ENCODE data around the gene LOC101059915.

The LOC101059915 gene

DNA sequence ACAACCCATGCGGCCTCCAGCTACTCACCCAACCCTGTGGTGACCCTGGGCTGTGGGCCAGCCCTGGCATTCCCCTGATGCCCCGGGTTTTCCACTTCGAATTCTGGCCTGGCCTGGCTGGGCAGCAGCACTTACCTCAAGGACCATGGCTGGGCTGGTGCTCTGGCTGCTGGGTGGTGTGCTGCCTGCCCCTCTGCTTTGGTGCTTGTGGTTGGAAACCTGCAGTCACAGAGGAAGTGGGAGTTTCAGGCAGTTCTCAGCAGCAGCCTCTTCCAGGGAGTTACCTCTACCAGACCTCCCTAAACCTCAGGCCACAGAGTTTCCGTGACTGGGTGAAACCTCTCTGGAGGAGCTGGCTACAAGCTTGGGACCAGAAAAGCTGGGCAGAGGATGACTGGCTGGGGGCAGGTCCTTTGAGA lies 49.0 kb upstream of the LOC101059915 start, which contains the start of gene CXCR3 (continued):
- no peak for TF ChIP-seq RUNX3 (IDR thresholded peaks at IDR 0.05; ENCODE audit: low read length)
- TF ChIP-seq, protein P1, sequence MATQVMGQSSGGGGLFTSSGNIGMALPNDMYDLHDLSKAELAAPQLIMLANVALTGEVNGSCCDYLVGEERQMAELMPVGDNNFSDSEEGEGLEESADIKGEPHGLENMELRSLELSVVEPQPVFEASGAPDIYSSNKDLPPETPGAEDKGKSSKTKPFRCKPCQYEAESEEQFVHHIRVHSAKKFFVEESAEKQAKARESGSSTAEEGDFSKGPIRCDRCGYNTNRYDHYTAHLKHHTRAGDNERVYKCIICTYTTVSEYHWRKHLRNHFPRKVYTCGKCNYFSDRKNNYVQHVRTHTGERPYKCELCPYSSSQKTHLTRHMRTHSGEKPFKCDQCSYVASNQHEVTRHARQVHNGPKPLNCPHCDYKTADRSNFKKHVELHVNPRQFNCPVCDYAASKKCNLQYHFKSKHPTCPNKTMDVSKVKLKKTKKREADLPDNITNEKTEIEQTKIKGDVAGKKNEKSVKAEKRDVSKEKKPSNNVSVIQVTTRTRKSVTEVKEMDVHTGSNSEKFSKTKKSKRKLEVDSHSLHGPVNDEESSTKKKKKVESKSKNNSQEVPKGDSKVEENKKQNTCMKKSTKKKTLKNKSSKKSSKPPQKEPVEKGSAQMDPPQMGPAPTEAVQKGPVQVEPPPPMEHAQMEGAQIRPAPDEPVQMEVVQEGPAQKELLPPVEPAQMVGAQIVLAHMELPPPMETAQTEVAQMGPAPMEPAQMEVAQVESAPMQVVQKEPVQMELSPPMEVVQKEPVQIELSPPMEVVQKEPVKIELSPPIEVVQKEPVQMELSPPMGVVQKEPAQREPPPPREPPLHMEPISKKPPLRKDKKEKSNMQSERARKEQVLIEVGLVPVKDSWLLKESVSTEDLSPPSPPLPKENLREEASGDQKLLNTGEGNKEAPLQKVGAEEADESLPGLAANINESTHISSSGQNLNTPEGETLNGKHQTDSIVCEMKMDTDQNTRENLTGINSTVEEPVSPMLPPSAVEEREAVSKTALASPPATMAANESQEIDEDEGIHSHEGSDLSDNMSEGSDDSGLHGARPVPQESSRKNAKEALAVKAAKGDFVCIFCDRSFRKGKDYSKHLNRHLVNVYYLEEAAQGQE (IDR thresholded peaks at IDR 0.05; ENCODE audit: low read depth, low read length): no peak
- peak; percentile 55 for TF ChIP-seq MEF2B (IDR thresholded peaks at IDR 0.05; ENCODE audit: partially characterized antibody, poor library complexity, severe bottlenecking)
- TF ChIP-seq, protein P2, sequence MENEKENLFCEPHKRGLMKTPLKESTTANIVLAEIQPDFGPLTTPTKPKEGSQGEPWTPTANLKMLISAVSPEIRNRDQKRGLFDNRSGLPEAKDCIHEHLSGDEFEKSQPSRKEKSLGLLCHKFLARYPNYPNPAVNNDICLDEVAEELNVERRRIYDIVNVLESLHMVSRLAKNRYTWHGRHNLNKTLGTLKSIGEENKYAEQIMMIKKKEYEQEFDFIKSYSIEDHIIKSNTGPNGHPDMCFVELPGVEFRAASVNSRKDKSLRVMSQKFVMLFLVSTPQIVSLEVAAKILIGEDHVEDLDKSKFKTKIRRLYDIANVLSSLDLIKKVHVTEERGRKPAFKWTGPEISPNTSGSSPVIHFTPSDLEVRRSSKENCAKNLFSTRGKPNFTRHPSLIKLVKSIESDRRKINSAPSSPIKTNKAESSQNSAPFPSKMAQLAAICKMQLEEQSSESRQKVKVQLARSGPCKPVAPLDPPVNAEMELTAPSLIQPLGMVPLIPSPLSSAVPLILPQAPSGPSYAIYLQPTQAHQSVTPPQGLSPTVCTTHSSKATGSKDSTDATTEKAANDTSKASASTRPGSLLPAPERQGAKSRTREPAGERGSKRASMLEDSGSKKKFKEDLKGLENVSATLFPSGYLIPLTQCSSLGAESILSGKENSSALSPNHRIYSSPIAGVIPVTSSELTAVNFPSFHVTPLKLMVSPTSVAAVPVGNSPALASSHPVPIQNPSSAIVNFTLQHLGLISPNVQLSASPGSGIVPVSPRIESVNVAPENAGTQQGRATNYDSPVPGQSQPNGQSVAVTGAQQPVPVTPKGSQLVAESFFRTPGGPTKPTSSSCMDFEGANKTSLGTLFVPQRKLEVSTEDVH (IDR thresholded peaks at IDR 0.05; ENCODE audit: low read depth, partially characterized antibody): no peak
- no peak for TF ChIP-seq POLR2AphosphoS2 (IDR thresholded peaks at IDR 0.05; ENCODE audit: low read depth, low read length)
- no peak for TF ChIP-seq ASH2L (IDR thresholded peaks at IDR 0.05; ENCODE audit: borderline replicate concordance, low read depth)
- TF ChIP-seq BMI1 (IDR thresholded peaks at IDR 0.05; ENCODE audit: borderline replicate concordance): peak; percentile 32; the same call in 1 of the 2 replicates
- no peak for TF ChIP-seq SMC3 (IDR thresholded peaks at IDR 0.05; ENCODE audit: borderline replicate concordance, low read length)
- TF ChIP-seq ZNF217 (IDR thresholded peaks at IDR 0.05): no peak
- TF ChIP-seq PAX5 (IDR thresholded peaks at IDR 0.05; ENCODE audit: borderline replicate concordance, low read depth, low read length): peak; percentile 85
- TF ChIP-seq RFX5 (IDR thresholded peaks at IDR 0.05; ENCODE audit: low read depth, low read length): no peak
- TF ChIP-seq NR2C2 (IDR thresholded peaks at IDR 0.05; ENCODE audit: borderline replicate concordance, control insufficient read depth, insufficient read length, low read depth): no peak
- no peak for TF ChIP-seq CBX3 (IDR thresholded peaks at IDR 0.05; ENCODE audit: borderline replicate concordance, low read depth)
- no peak for TF ChIP-seq IRF3 (IDR thresholded peaks at IDR 0.05)
- TF ChIP-seq NFIC (IDR thresholded peaks at IDR 0.05; ENCODE audit: low read depth, low read length): no peak
- no peak for TF ChIP-seq CREB1 (IDR thresholded peaks at IDR 0.05; ENCODE audit: low read depth)
- TF ChIP-seq ATF7 (IDR thresholded peaks at IDR 0.05; ENCODE audit: low read depth): peak; percentile 32; the same call in 1 of the 2 replicates
- no peak for TF ChIP-seq IRF5 (IDR thresholded peaks at IDR 0.05; ENCODE audit: borderline replicate concordance)
- no peak for TF ChIP-seq NR2C1 (IDR thresholded peaks at IDR 0.05)
- TF ChIP-seq RAD21 (IDR thresholded peaks at IDR 0.05; ENCODE audit: insufficient read depth, low read depth, low read length): no peak
- TF ChIP-seq, protein P3, sequence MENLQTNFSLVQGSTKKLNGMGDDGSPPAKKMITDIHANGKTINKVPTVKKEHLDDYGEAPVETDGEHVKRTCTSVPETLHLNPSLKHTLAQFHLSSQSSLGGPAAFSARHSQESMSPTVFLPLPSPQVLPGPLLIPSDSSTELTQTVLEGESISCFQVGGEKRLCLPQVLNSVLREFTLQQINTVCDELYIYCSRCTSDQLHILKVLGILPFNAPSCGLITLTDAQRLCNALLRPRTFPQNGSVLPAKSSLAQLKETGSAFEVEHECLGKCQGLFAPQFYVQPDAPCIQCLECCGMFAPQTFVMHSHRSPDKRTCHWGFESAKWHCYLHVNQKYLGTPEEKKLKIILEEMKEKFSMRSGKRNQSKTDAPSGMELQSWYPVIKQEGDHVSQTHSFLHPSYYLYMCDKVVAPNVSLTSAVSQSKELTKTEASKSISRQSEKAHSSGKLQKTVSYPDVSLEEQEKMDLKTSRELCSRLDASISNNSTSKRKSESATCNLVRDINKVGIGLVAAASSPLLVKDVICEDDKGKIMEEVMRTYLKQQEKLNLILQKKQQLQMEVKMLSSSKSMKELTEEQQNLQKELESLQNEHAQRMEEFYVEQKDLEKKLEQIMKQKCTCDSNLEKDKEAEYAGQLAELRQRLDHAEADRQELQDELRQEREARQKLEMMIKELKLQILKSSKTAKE (IDR thresholded peaks at IDR 0.05; ENCODE audit: low read depth, poor library complexity, severe bottlenecking): peak; percentile 84
